PC-9 (cell line): ENCODE measurements around the gene TEC. TPM values are rescaled to one million over a fixed set of nuclear protein-coding genes. Genes with fewer than 3 reads are reported as not detected.

ENCODE experiments used
- BruUV-seq: library from RNA; stranded (reverse); fragments of 400-500 nt; replicated peaks from 2 replicates; lab custom pipeline; 2021; lab: Mats Ljungman, UMichigan
- CTCF ChIA-PET: fragments of 300-600 bp; sonication (Branson Sonifier 250); formaldehyde crosslinking; loops from one replicate; lab custom pipeline; 2022; ENCODE audit warnings: antibody characterized with exemption; lab: Charles Lee
- POLR2A ChIA-PET: fragments of 300-600 bp; sonication (Branson Sonifier 250); formaldehyde crosslinking; loops from one replicate; lab custom pipeline; 2022; ENCODE audit warnings: antibody characterized with exemption; ENCODE audit not compliant: unreplicated experiment; lab: Charles Lee
- DNase-seq, 2 experiments: peaks; one replicate each; pipeline versions ENCODE4 v3.0.0 to v3.0.0-alpha.2; 2015 to 2022; ENCODE audit warnings: mixed read lengths in 1 of 2
- H2AFZ ChIP-seq: fragments of 200-600 bp; sonication (generic); 2 replicates; pipeline ENCODE4 v1.8.1; 2017; ENCODE audit warnings: antibody characterized with exemption
- H3F3A ChIP-seq: fragments of 200-600 bp; sonication (generic); 2 replicates; pipeline ENCODE4 v1.8.1; 2017; ENCODE audit warnings: antibody characterized with exemption, mild to moderate bottlenecking, low read depth; ENCODE audit not compliant: insufficient read depth
- H3K27ac ChIP-seq: fragments of 200-600 bp; sonication (generic); 2 replicates; pipeline ENCODE4 v1.6.1; 2016; ENCODE audit warnings: mixed run types
- H3K27me3 ChIP-seq: fragments of 200-600 bp; sonication (generic); 2 replicates; pipeline ENCODE4 v1.6.1; 2016; ENCODE audit warnings: low read depth, mixed run types; ENCODE audit not compliant: insufficient read depth
- H3K36me3 ChIP-seq: fragments of 200-600 bp; sonication (generic); 2 replicates; pipeline ENCODE4 v1.6.1; 2016; ENCODE audit warnings: low read depth, mixed run types
- H3K4me1 ChIP-seq: fragments of 200-600 bp; sonication (generic); replicated peaks from 2 replicates; pipeline ENCODE4 v1.6.1; 2016; ENCODE audit warnings: mixed run types; ENCODE audit not compliant: insufficient read depth
- H3K4me2 ChIP-seq: fragments of 200-600 bp; sonication (generic); 2 replicates; pipeline ENCODE4 v1.6.1; 2017; ENCODE audit warnings: mixed run types
- H3K4me3 ChIP-seq: fragments of 200-600 bp; sonication (generic); 2 replicates; pipeline ENCODE4 v1.6.1; 2016; ENCODE audit warnings: mixed run types
- H3K79me2 ChIP-seq: fragments of 200-600 bp; sonication (generic); 2 replicates; pipeline ENCODE4 v1.6.1; 2017; ENCODE audit warnings: low read depth, mixed run types
- H3K9me2 ChIP-seq: fragments of 200-600 bp; sonication (generic); 2 replicates; pipeline ENCODE4 v1.8.1; 2017; ENCODE audit warnings: mild to moderate bottlenecking; ENCODE audit not compliant: insufficient read depth
- H3K9me3 ChIP-seq: fragments of 200-600 bp; sonication (generic); 2 replicates; pipeline ENCODE4 v1.8.1; 2016; ENCODE audit warnings: low read depth; ENCODE audit not compliant: insufficient read depth
- H4K20me1 ChIP-seq: fragments of 200-600 bp; sonication (generic); 2 replicates; pipeline ENCODE4 v1.8.1; 2017; ENCODE audit not compliant: insufficient read depth
- EZH2 ChIP-seq: fragments of 200-600 bp; sonication (generic); IDR thresholded peaks from 2 replicates; pipeline ENCODE4 v1.8.0; 2017; ENCODE audit warnings: antibody characterized with exemption, low read depth
- intact Hi-C: fragments of 100-400 bp; cut with micrococcal nuclease; formaldehyde crosslinking; loops from one replicate; pipeline ENCODE4 v1.10.0; 2022; ENCODE audit not compliant: unreplicated experiment
- total RNA-seq: library from RNA; stranded (reverse); gene quantifications from 2 replicates; pipeline ENCODE4 v1.2.3, GENCODE V29; 2021
- TF ChIP-seq, protein P1 (sequence below): fragments of 200-600 bp; sonication (generic); conservative IDR thresholded peaks from 2 replicates; pipeline ENCODE4 v1.6.1; 2017; ENCODE audit warnings: mixed run types, antibody characterized with exemption, mild to moderate bottlenecking, moderate library complexity

Gene TEC
- total RNA-seq, 1 experiment from 2014 or later = 6.2 TPM

DNA sequence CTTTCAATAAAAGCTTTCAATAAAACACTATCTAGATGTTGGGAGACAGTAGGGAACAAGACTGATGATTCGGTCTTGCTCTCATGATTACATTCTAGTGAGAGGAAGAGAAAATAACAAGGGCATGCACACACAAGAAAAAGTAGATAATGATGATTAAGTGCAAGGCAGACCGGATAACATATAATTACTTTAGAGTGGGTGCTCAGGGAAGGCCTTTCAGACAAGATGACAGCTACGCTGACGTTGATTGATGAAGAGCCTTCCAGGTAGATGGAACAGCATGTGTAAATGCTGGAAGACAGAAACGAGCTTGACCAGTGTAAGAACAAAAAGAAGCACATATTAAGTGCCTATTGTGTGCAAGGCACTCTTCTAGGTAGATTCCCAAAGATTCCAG lies 179.0 kb downstream of the TEC start:
- Histone ChIP-seq H3F3A (peaks cover 13% of the 10 kb centered on the region; the same call in 1 of the 2 replicates), H3K4me2 (no peak overlapping the region), H3K27ac (no peak overlapping the region), H3K79me2 (no peaks in the 10 kb centered on the region), H2AFZ (no peak overlapping the region), H3K27me3 (no peaks in the 10 kb centered on the region), H3K9me3 (0 out of 2 replicates have a peak, but pooled peaks cover 5% of the 10 kb centered on the region), H3K4me3 (no peak overlapping the region), H4K20me1 (no peaks in the 10 kb centered on the region), H3K36me3 (no peaks in the 10 kb centered on the region), H3K9me2 (no peaks in the 10 kb centered on the region), H3K4me1 (peaks cover 29% of the 10 kb centered on the region)
- intact Hi-C loops = loop anchor here (5.0 kb wide), 1 partner anchor 163 kb away; no protein-coding TSS in a partner anchor
- no peak for DNase-seq
- CTCF ChIA-PET = no interaction called here
- POLR2A ChIA-PET = no interaction called here
- TF ChIP-seq, protein P1, sequence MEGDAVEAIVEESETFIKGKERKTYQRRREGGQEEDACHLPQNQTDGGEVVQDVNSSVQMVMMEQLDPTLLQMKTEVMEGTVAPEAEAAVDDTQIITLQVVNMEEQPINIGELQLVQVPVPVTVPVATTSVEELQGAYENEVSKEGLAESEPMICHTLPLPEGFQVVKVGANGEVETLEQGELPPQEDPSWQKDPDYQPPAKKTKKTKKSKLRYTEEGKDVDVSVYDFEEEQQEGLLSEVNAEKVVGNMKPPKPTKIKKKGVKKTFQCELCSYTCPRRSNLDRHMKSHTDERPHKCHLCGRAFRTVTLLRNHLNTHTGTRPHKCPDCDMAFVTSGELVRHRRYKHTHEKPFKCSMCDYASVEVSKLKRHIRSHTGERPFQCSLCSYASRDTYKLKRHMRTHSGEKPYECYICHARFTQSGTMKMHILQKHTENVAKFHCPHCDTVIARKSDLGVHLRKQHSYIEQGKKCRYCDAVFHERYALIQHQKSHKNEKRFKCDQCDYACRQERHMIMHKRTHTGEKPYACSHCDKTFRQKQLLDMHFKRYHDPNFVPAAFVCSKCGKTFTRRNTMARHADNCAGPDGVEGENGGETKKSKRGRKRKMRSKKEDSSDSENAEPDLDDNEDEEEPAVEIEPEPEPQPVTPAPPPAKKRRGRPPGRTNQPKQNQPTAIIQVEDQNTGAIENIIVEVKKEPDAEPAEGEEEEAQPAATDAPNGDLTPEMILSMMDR = no peak
- no peak for TF ChIP-seq EZH2
- BruUV-seq = no TSS peak

DNA sequence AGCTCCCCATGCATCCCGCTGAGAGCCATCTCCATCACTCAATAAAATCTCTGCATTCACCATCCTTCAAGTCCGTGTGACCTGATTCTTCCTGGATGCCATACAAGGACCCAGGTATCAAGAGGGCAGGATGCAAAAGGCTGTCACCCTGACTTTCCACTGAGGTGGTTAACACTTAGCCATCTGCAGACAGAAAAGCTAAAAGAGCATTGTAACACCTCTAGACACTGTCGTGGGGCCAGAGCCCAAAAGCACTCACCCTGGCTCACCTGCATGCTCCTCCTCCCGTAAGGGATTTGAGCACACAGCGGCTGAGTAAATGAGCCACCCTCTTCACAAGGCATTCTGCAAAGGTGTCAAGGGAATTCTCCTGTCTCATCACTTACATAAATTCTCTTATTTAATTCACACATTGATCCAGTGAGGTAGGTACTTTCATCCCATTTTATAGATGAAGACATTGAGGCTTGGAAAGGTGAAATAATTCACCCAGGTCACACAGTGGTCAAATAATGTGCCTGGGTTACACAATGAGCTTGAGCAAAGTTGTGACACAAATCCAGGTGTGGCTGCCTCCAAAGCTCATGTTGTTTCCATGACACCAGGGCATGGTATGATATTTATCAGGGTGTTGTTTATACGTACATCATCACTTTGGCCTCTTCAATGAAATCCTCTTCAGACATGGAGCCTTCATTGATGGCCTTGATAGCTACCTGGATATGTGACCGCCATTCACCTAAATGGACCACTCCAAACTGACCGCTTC lies 183.6 kb downstream of the TEC start:
- H2AFZ ChIP-seq = no peak overlapping the region
- no peaks in the 10 kb centered on the region for H3K27me3 ChIP-seq
- H3K36me3 ChIP-seq = peaks cover 5% of the 10 kb centered on the region; the same call in 1 of the 2 replicates
- peaks cover 29% of the 10 kb centered on the region for H3K4me1 ChIP-seq
- no peaks in the 10 kb centered on the region for H3K9me2 ChIP-seq
- intact Hi-C loops = loop anchor here (10.0 kb wide), 1 partner anchor 381 kb away; no protein-coding TSS in a partner anchor
- TF ChIP-seq, protein P1 = no peak
- no peak for TF ChIP-seq EZH2
- no peaks in the 10 kb centered on the region for H3K79me2 ChIP-seq
- peak in 1 of 2 experiments; percentile 49 for DNase-seq
- ChIA-PET CTCF (interaction anchor here (1.0 kb wide), 1 partner anchor 45 kb away, joined by 5 read pairs; no protein-coding TSS in a partner anchor), POLR2A (no interaction called here)
- H3K27ac ChIP-seq = peak overlapping the region; percentile 30; the same call in 1 of the 2 replicates
- peaks cover 3% of the 10 kb centered on the region; the same call in 1 of the 2 replicates for H3F3A ChIP-seq
- H3K4me3 ChIP-seq = no peak overlapping the region
- H3K9me3 ChIP-seq = peaks cover 24% of the 10 kb centered on the region
- H4K20me1 ChIP-seq = no peaks in the 10 kb centered on the region
- no TSS peak for BruUV-seq
- no peak overlapping the region for H3K4me2 ChIP-seq

Other genes starting within 250 kb of the TEC start
- 1.4 and 2.6 TPM in 2 replicates for gene TXK, start 135.6 kb downstream of the TEC start, total RNA-seq
- gene SLAIN2, start 71.7 kb upstream of the TEC start, total RNA-seq = 31.5 and 70.4 TPM in 2 replicates
- 0.23 TPM in 1 of 2 replicates, not detected in the other for gene SLC10A4, start 213.5 kb upstream of the TEC start, total RNA-seq
- gene ZAR1, start 220.4 kb upstream of the TEC start, total RNA-seq = not detected in 2 replicates